Chondrocyte (in vitro differentiated cells): ENCODE measurements around the gene AHI1. TPM values are rescaled to one million over a fixed set of nuclear protein-coding genes. Genes with fewer than 3 reads are reported as not detected.

Experiments
- DNase-seq: peaks from one replicate; pipeline ENCODE4 v3.0.0; 2021; ENCODE audit warnings: mixed read lengths, low spot score
- H3K27ac Mint-ChIP-seq: one replicate; pipeline ENCODE4 v1.8.0; 2021; ENCODE audit warnings: mild to moderate bottlenecking, moderate library complexity, mixed read lengths; ENCODE audit not compliant: unreplicated experiment
- H3K27me3 Mint-ChIP-seq: 2 replicates; pipeline ENCODE4 v1.8.0; 2021; ENCODE audit warnings: low read depth, mixed read lengths
- H3K36me3 Mint-ChIP-seq: 2 replicates; pipeline ENCODE4 v1.8.0; 2021; ENCODE audit warnings: low read depth, mixed read lengths
- H3K4me1 Mint-ChIP-seq: 2 replicates; pipeline ENCODE4 v1.8.0; 2021; ENCODE audit warnings: low read depth, mild to moderate bottlenecking, mixed read lengths
- H3K4me3 Mint-ChIP-seq: one replicate; pipeline ENCODE4 v1.8.0; 2021; ENCODE audit warnings: mild to moderate bottlenecking, moderate library complexity, mixed read lengths; ENCODE audit not compliant: unreplicated experiment
- H3K9me3 Mint-ChIP-seq: 2 replicates; pipeline ENCODE4 v1.8.0; 2021; ENCODE audit warnings: low read depth, mixed read lengths
- CTCF ChIP-seq: fragments of 200-600 bp; sonication (generic); IDR thresholded peaks from 2 replicates; pipeline ENCODE4 v1.5.0; 2021; ENCODE audit warnings: antibody characterized with exemption, mild to moderate bottlenecking, moderate library complexity
- total RNA-seq: library from RNA; stranded (reverse); gene quantifications from 3 replicates; pipeline ENCODE4 v1.2.1, GENCODE V29; 2021

AHI1 gene
- total RNA-seq, 1 donor from 2014 or later: 14.8 TPM

GRCh38 chr6:135451617-135452190 lies 45.8 kb downstream of the AHI1 start:
- Mint-ChIP-seq H3K4me1 (no peaks in the 10 kb centered on the region), H3K27me3 (no peaks in the 10 kb centered on the region), H3K9me3 (no peaks in the 10 kb centered on the region), H3K27ac (no peak overlapping the region), H3K4me3 (no peak overlapping the region), H3K36me3 (no peaks in the 10 kb centered on the region)
- peak; percentile 91 for TF ChIP-seq CTCF
- no peak for DNase-seq

- TF ChIP-seq CTCF: no peak
- no peak for DNase-seq
- Mint-ChIP-seq H3K4me1 (no peaks in the 10 kb centered on the region), H3K27ac (no peak overlapping the region), H3K9me3 (no peaks in the 10 kb centered on the region), H3K4me3 (no peak overlapping the region), H3K36me3 (peaks cover 5% of the 10 kb centered on the region), H3K27me3 (no peaks in the 10 kb centered on the region)
Observed at GRCh38 chr6:135449246-135449645, 48.3 kb downstream of the AHI1 start.

- H3K4me1 Mint-ChIP-seq: peaks cover 2% of the 10 kb centered on the region
- peaks cover 12% of the 10 kb centered on the region for H3K36me3 Mint-ChIP-seq
- no peaks in the 10 kb centered on the region for H3K27me3 Mint-ChIP-seq
- no peaks in the 10 kb centered on the region for H3K9me3 Mint-ChIP-seq
- no peak for TF ChIP-seq CTCF
- no peak overlapping the region for H3K27ac Mint-ChIP-seq
- no peak overlapping the region for H3K4me3 Mint-ChIP-seq
- DNase-seq: no peak
Observed at GRCh38 chr6:135440087-135440792, 57.3 kb downstream of the AHI1 start.

GRCh38 chr6:135439549-135439948 lies 58.0 kb downstream of the AHI1 start:
- Mint-ChIP-seq H3K27ac (no peak overlapping the region), H3K4me1 (peaks cover 2% of the 10 kb centered on the region), H3K4me3 (no peak overlapping the region), H3K27me3 (no peaks in the 10 kb centered on the region), H3K36me3 (peaks cover 13% of the 10 kb centered on the region), H3K9me3 (no peaks in the 10 kb centered on the region)
- no peak for DNase-seq
- TF ChIP-seq CTCF: no peak

- Mint-ChIP-seq H3K27ac (no peak overlapping the region), H3K36me3 (peaks cover 10% of the 10 kb centered on the region), H3K9me3 (no peaks in the 10 kb centered on the region), H3K27me3 (no peaks in the 10 kb centered on the region), H3K4me1 (peaks cover 2% of the 10 kb centered on the region), H3K4me3 (no peak overlapping the region)
- no peak for DNase-seq
- peak; percentile 78 for TF ChIP-seq CTCF
Observed at GRCh38 chr6:135438907-135439535, 58.5 kb downstream of the AHI1 start.
